MM.1S (cell line): ENCODE data around the gene MSI2.

ENCODE experiments used
- EZH2 ChIP-seq: fragments of 300-600 bp; sonication (generic); optimal IDR thresholded peaks from 2 replicates; pipeline ENCODE3; 2017; ENCODE audit warnings: low read depth, mild to moderate bottlenecking, antibody characterized with exemption, low read length, mixed read lengths
- EZH2phosphoT487 ChIP-seq: fragments of 300-600 bp; sonication (generic); IDR thresholded peaks from 2 replicates; pipeline ENCODE4 v1.6.1; 2018; ENCODE audit warnings: antibody characterized with exemption, low read length
- TF ChIP-seq, protein P1 (sequence below): fragments of 300-600 bp; sonication (generic); IDR thresholded peaks from 2 replicates; pipeline ENCODE4 v1.5.1; 2016; ENCODE audit warnings: antibody characterized with exemption, low read length, mixed read lengths

DNA sequence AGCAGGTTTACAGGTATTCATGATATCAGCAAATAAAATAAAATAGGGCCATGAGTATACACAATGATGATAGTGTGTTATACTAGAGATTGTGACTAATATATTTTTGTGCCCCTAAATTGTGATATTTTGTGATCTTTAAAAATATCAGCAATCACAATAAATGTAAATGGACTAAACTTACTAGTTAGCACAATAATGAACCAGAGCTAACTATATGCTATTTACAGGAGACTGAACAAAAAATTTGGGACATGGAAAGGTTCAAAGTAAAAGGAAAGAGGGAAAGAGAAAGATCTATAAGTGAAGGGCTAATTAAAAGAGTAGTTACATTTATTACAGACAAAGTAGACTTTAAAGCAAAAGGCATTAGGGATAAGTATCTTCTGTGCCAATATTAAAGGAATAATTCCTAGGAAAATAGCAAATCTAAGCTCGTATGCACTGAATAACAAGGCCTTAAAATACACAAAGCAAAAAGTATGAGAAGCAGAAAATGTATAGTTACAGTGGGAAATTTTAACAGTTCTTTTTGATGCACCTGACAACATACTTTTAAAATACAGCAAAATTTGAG is 5.0 kb upstream of the MSI2 start:
- TF ChIP-seq, protein P1, sequence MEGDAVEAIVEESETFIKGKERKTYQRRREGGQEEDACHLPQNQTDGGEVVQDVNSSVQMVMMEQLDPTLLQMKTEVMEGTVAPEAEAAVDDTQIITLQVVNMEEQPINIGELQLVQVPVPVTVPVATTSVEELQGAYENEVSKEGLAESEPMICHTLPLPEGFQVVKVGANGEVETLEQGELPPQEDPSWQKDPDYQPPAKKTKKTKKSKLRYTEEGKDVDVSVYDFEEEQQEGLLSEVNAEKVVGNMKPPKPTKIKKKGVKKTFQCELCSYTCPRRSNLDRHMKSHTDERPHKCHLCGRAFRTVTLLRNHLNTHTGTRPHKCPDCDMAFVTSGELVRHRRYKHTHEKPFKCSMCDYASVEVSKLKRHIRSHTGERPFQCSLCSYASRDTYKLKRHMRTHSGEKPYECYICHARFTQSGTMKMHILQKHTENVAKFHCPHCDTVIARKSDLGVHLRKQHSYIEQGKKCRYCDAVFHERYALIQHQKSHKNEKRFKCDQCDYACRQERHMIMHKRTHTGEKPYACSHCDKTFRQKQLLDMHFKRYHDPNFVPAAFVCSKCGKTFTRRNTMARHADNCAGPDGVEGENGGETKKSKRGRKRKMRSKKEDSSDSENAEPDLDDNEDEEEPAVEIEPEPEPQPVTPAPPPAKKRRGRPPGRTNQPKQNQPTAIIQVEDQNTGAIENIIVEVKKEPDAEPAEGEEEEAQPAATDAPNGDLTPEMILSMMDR = no peak
- TF ChIP-seq EZH2phosphoT487 (no peak), EZH2 (no peak)
